Epithelial cell of proximal tubule (primary cell): Measurements from ENCODE around the gene LIN7A. TPM values are rescaled to one million over a fixed set of nuclear protein-coding genes. Genes with fewer than 3 reads are reported as not detected.

Experiments
- DNase-seq: peaks from one replicate; pipeline ENCODE4 v3.0.0-alpha.2; 2011; ENCODE audit warnings: low read depth
- H3K4me3 ChIP-seq: 2 replicates; pipeline ENCODE4 v1.5.1; 2011; ENCODE audit warnings: low read depth, mild to moderate bottlenecking, low read length
- CTCF ChIP-seq: conservative IDR thresholded peaks from 2 replicates; pipeline ENCODE4 v1.5.1; 2012; ENCODE audit warnings: low read depth, mild to moderate bottlenecking, low read length
- total RNA-seq: library from RNA; depleted of rRNA; stranded (reverse); fragments of >200 nt; gene quantifications from 2 replicates; pipeline ENCODE4 v1.2.3, GENCODE V29; 2015

Gene LIN7A
- total RNA-seq, 1 donor from 2014 or later = 2.3 TPM

- no peak for TF ChIP-seq CTCF
- H3K4me3 ChIP-seq = no peak overlapping the region
Observed at GRCh38 chr12:80847575-80847974, 90.2 kb downstream of the LIN7A start.

GRCh38 chr12:80846952-80847351 is 90.8 kb downstream of the LIN7A start:
- TF ChIP-seq CTCF = no peak
- no peak for DNase-seq

More at GRCh38 chr12:80847575-80847974, 90.2 kb downstream of the LIN7A start:
- no peak for DNase-seq

GRCh38 chr12:80845639-80846038 is 92.1 kb downstream of the LIN7A start:
- no peak for TF ChIP-seq CTCF
- no peak for DNase-seq
- H3K4me3 ChIP-seq = no peak overlapping the region

More at GRCh38 chr12:80846952-80847351, 90.8 kb downstream of the LIN7A start:
- H3K4me3 ChIP-seq = no peak overlapping the region

GRCh38 chr12:80843969-80844368 is 93.8 kb downstream of the LIN7A start:
- DNase-seq = no peak
- no peak overlapping the region for H3K4me3 ChIP-seq
- no peak for TF ChIP-seq CTCF

DNA sequence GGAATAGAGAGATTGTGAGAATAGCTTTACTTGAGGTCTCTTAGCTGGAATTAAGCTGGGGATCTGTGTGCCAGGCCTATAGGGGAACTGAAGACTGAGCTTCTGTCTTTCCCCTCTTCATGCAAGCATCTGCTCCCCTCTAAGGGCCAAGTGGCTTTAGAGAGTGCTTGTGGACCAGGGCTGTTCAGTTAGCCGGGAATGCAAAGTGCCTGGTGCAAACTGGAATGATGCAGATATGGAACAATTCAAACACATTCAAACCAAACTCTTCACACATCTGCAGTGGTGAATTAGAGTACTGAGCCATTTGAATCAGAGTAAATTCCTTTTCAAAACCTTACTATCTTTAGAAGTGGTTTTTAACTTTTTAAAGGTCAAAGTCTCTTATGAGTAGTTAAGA is 99.0 kb downstream of the LIN7A start:
- DNase-seq = no peak
- no peak for TF ChIP-seq CTCF

DNA sequence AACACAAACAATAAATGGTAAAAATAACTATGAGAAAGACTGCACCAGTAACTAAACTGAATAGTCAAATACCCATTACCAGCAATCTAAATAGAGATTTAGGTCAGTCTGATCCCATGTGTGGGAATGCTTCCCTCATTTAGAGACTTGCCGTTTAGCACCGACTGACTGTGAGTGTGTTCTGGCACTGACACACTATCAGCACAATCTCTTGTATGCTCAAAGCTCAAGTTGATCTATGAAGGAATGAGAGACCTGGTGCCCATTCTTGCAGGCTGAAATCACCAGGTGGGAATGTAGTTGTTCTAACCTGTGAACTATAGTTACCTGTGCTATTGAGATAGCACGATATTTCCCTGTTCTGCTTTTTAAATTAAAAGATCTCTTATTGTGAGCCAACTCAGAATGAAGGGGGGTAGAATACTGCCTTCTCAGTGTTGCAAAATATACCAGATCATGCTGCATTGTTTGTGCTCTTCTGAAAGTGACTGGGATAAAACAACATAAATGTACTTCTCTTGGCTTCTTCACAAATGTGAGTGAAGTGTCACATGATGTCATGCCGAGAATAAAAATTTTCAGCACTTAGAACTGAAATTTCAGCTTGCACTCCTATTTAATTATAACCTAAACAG is 99.6 kb downstream of the LIN7A start:
- H3K4me3 ChIP-seq = no peak overlapping the region
- TF ChIP-seq CTCF = no peak
- no peak for DNase-seq

More for the DNA sequence above, 99.0 kb downstream of the LIN7A start:
- H3K4me3 ChIP-seq = no peak overlapping the region

GRCh38 chr12:80837342-80837978 is 100.3 kb downstream of the LIN7A start:
- no peak overlapping the region for H3K4me3 ChIP-seq
- no peak for DNase-seq
- TF ChIP-seq CTCF = peak; percentile 91
